Heart left ventricle (tissue), 13 donors: Measurements from ENCODE around the gene C1orf116.

Source experiments
- POLR2A ChIP-seq, 2 donors: fragments of 450-650 bp; IDR thresholded peaks; one replicate each; pipeline ENCODE4 v1.6.1; 2017; ENCODE audit warnings: antibody characterized with exemption in 2 of 2, mild to moderate bottlenecking in 2 of 2, moderate library complexity in 2 of 2
- TF ChIP-seq, protein P1 (sequence below), 12 donors: fragments of 200-600 bp; sonication (generic) in 4 of 12; IDR thresholded peaks; one replicate each; pipeline versions ENCODE4 v1.5.0 to v1.8.0; 2018 to 2022; ENCODE audit warnings: antibody characterized with exemption in 12 of 12, mild to moderate bottlenecking in 5 of 12
- donor health status: ischemic (EF 13 %, LVEDD 7.1; RV severe dilation, severe dysfunction).
- donor health status: DM: no; HTN: yes; CAD: no.
- donor health status: DM: no; HTN: no; CAD: no.
- donor health status: ischemic (EF 25% LVEDD 6.9; RV normal size, moderate dysfunction).
- donor health status: ischemic (EF 25% LVEDD 5.7; RV mildly dilated, moderate dysfunction).
- donor health status: ischemic (EF 35%, LVEDD 5.7; RV mildly dilated, moderate dysfunction).
- donor health status: nonischemic (EF 11% LVEDD 7.7; RV severe dilation, severe dysfunction).
- donor health status: DM: yes; HTN: yes; CAD: no.
- donor health status: PGD.
- donor health status: ischemic (EF 29% LVEDD 5.4; RV normal size, mild dysfunction).
- donor health status: nonischemic (EF 23%, LVEDD 6.1; RV moderate dilation, normal function).

DNA sequence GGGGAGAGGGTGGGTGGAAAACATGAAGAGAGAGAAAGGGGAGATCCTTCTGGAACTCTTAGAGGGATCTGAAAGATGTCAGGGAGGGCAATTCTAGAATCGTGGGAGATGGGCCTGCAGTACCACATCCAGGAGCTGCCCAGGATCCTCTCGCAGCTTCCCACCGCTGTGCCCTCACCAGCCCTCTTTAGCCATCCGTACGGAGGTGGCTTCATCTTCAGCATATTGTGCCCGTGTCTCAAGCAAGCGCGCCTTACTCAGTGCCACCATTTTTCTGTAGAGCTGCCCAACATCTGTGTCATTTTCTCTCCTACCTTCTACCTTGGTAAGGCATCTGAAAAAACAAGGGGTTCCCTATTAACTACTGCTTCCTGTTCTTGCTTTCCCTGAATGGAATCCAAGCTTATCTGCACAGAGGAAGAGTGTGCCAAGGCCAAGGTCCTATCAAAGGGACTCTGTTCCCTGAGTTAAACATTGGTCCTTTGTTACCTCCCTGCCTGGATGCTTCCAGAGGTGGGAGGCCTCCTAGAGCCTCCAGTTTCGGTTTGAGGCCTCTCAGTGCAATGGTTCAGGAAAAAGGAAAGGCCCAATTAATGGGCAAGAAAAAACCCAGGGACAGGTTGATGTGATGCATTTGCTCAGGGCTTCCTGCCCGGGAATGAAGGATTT is 23.2 kb downstream of the C1orf116 start:
- TF ChIP-seq, protein P1, sequence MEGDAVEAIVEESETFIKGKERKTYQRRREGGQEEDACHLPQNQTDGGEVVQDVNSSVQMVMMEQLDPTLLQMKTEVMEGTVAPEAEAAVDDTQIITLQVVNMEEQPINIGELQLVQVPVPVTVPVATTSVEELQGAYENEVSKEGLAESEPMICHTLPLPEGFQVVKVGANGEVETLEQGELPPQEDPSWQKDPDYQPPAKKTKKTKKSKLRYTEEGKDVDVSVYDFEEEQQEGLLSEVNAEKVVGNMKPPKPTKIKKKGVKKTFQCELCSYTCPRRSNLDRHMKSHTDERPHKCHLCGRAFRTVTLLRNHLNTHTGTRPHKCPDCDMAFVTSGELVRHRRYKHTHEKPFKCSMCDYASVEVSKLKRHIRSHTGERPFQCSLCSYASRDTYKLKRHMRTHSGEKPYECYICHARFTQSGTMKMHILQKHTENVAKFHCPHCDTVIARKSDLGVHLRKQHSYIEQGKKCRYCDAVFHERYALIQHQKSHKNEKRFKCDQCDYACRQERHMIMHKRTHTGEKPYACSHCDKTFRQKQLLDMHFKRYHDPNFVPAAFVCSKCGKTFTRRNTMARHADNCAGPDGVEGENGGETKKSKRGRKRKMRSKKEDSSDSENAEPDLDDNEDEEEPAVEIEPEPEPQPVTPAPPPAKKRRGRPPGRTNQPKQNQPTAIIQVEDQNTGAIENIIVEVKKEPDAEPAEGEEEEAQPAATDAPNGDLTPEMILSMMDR (IDR thresholded peaks at IDR 0.05): no peak
- TF ChIP-seq POLR2A (IDR thresholded peaks at IDR 0.05): no peak
